Kidney epithelial cell (primary cell): ENCODE results near the gene SLC16A10. TPM values are rescaled to one million over a fixed set of nuclear protein-coding genes. Genes with fewer than 3 reads are reported as not detected.

ENCODE experiments used
- DNase-seq: peaks from one replicate; pipeline ENCODE4 v3.0.0-alpha.2; 2010; ENCODE audit warnings: low read depth
- H3K27me3 ChIP-seq: 2 replicates; pipeline ENCODE4 v1.6.0; 2011; ENCODE audit warnings: low read length; ENCODE audit not compliant: control insufficient read depth, insufficient read depth
- H3K36me3 ChIP-seq: 2 replicates; pipeline ENCODE4 v1.5.1; 2011; ENCODE audit warnings: low read length; ENCODE audit not compliant: control insufficient read depth, insufficient read depth
- H3K4me3 ChIP-seq: 2 replicates; pipeline ENCODE4 v1.5.1; 2011; ENCODE audit warnings: low read depth, mild to moderate bottlenecking, control low read depth, low read length
- CTCF ChIP-seq: IDR thresholded peaks from 2 replicates; pipeline ENCODE4 v1.5.1; 2011; ENCODE audit warnings: mild to moderate bottlenecking, moderate library complexity, low read length, control low read depth, inconsistent platforms; ENCODE audit not compliant: insufficient read depth, poor library complexity, severe bottlenecking
- total RNA-seq: library from RNA; depleted of rRNA; stranded (reverse); fragments of >200 nt; gene quantifications from 2 replicates; pipeline ENCODE4 v1.2.3, GENCODE V29; 2015

The SLC16A10 gene
- total RNA-seq, 1 donor from 2014 or later: 1.0 TPM

GRCh38 chr6:111113336-111114086 lies 26.2 kb downstream of the SLC16A10 start:
- Histone ChIP-seq H3K4me3 (no peak overlapping the region), H3K36me3 (no peaks in the 10 kb centered on the region), H3K27me3 (no peaks in the 10 kb centered on the region)
- no peak for DNase-seq
- TF ChIP-seq CTCF: no peak

- Histone ChIP-seq H3K4me3 (no peak overlapping the region), H3K27me3 (no peaks in the 10 kb centered on the region)
- TF ChIP-seq CTCF: no peak
Measured at GRCh38 chr6:111114087-111114443, 26.8 kb downstream of the SLC16A10 start.

GRCh38 chr6:111114482-111114881 lies 27.2 kb downstream of the SLC16A10 start:
- DNase-seq: no peak
- Histone ChIP-seq H3K27me3 (no peaks in the 10 kb centered on the region), H3K4me3 (no peak overlapping the region), H3K36me3 (no peaks in the 10 kb centered on the region)
- no peak for TF ChIP-seq CTCF

More at GRCh38 chr6:111114087-111114443, 26.8 kb downstream of the SLC16A10 start:
- DNase-seq: no peak
- no peaks in the 10 kb centered on the region for H3K36me3 ChIP-seq

GRCh38 chr6:111118826-111119225 lies 31.5 kb downstream of the SLC16A10 start:
- Histone ChIP-seq H3K4me3 (no peak overlapping the region), H3K27me3 (no peaks in the 10 kb centered on the region), H3K36me3 (no peaks in the 10 kb centered on the region)
- no peak for TF ChIP-seq CTCF
- DNase-seq: no peak

GRCh38 chr6:111119571-111120329 lies 32.4 kb downstream of the SLC16A10 start:
- H3K36me3 ChIP-seq: no peaks in the 10 kb centered on the region
- no peak overlapping the region for H3K4me3 ChIP-seq
- no peak for DNase-seq
- no peaks in the 10 kb centered on the region for H3K27me3 ChIP-seq
- no peak for TF ChIP-seq CTCF
